ENCODE results near the gene MS4A7.

MS4A7 gene

DNA sequence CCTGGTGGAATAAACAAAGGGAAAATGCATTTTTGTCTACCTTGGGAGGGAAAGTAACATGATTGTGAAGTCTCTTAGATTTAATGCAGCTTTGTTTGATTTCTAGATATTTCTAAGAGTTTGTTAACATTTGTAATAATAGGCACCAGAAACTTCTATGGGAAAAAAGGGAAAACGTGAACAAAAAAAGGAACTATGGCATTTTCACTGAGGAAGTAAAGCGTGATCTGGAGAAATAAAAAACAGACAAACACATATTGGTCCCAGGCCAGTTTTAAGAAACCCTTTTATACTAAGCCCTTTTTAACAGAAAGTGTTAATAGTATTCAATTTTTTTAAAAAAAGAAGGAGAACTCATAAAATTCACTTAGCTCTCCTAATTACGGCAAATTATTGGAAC lies 6.9 kb upstream of the MS4A7 start:
- no peak for DNase-seq (ENCODE audit: low read depth)

DNA sequence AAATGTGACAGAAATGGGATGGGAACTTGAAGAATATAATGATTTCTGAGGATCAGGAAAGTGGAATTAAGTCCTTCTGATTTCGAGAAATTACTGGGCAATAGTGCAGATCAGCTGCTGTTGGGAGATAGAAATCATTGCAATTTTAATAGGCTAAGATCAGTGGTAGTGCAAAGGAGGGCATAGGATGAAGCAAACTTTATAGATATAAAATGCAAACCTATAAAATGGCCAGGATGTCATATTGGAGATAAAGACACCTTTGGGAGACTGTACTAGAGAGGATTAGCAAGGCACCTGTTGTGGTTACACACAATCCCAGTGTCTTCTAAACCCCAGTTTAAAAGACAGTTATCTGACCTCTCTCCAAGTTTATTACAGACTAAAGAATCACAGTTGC lies 6.5 kb upstream of the MS4A7 start:
- DNase-seq (ENCODE audit: low read depth) = no peak

DNA sequence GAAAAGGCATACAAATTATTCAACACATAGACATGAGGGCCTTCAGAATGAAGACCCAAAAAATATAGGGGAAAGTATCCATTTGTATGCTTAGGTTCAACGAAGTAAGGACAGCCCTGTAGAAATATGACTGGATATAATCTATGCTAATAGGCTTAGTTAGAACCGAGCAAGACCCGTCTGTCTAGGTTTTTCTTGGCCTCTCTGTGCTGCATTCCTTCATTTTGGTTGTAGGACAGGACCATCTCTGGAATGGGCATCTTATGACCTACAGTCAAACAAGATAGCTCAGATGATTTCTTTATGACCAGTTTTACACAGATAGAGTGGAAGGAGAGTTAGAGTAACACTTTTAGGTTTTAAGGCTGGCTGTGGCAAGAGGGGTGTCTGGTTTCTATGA lies 5.6 kb upstream of the MS4A7 start:
- no peak for DNase-seq (ENCODE audit: low read depth)

DNA sequence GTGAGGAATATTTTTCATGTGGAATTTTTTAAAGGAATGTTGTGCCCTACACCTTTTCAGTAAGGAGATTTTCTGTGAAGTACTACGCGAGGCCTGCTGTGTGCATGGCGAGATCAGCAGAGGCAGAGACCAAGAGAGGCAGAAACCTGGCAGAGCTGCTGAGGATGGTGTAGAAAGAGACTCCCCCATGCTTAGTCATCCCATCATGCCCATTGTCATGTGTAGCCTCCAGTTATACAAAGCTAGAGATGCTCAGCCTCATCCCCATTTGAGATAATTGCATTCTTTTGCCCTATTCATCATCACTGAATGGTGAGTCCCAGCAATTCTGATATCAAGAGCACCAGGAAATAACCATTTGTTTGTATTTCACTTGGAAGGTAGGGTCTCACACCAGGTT lies 3.0 kb upstream of the MS4A7 start:
- no peak for DNase-seq (ENCODE audit: low read depth)

DNA sequence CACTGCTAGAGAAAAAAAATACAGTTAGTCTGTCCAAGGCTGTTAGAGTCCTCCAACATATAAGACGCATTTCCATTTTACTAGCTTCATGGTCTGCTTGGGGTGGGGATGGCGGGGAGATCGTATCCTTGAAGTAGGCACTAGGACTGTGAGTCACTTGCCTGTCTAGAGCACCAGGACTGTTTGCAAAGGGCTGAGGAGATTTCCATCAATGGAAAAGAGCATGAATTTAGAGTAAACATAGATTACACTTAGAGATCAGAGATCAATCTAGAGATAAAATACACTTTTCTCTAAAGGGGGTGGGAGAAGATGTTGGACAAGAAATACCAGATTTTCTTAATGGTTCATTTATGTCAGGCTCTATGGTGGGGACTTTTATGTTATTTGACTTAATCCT lies 1.7 kb upstream of the MS4A7 start:
- DNase-seq (ENCODE audit: low read depth) = no peak

DNA sequence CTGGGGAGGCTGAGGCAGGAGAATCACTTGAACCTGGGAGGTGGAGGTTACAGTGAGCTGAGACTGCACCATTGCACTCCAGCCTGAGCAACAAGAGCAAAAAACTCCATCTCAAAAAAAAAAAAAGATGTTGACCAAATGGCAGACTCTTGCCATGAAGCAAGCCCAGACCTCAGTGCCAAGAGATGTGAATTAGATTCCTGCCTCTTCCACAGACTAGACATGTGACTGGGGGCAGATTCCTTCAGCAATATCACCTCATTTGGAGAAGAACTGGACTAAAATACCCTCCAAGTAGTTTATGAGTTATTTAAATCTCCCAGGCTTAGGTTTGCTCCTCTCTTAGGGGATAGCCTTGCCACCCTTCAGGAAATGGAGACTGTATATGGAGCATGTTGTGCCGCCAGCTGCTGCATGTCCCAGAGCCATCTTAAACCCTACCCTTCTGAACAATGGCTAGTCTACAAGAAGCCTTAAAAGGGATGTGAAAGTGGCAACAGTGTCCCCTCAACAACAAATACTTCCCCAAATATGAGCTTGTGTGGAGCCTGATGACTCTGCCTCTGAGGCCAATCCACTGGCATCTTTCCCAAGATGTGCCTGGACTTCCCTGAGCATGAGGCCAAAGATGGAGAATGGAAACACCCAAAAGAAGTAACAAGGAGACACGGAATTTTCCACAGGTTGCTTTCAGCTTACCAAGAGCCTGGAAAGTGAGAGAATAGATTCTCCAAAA lies 763 bp upstream of the MS4A7 start:
- DNase-seq (ENCODE audit: low read depth) = no peak

DNA sequence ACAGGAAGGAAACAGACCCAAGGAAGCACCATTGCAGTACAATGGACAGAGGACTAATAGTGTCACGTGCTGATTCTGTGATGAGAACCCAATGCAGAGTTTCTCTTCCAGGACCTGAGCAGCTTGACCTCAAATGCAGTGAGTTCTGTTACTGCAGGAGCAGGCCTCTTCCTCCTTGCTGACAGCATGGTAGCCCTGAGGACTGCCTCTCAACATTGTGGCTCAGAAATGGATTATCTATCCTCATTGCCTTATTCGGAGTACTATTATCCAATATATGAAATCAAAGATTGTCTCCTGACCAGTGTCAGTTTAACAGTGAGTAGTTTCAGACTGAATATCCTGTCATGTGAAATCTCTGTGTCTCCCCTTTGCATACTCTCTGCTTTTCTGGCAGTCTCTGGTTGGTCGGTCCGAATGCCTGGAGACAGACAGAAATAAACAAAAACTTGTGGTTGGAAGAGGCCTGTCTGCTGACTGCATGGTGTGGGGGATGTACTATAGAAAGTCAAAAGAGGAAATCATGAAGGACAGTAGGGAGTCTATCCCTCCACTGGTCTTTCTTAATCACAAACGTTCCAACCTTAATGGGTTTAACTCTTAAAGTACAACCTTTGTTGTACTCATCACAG lies 11.1 kb downstream of the MS4A7 start:
- DNase-seq (ENCODE audit: low read depth) = no peak

DNA sequence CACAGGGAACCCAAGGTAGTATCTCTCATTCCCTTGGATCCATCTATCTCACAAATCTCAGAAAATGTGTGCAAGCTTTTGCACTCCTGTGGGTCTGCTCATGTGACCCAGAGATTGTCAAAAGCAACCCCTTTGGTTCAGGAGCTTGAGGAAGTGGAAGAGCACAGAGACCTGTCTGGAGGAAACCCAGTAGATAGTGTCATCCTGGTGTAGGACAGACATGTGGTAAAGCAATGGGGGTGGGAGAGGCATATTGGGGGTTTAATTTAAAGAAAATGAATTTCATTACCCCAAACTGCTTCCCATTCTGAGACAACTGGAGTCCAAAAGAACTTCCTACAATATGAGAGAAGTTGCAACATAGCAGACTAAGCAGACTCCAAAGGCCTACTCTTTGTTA lies 12.1 kb downstream of the MS4A7 start:
- DNase-seq (ENCODE audit: low read depth) = no peak

DNA sequence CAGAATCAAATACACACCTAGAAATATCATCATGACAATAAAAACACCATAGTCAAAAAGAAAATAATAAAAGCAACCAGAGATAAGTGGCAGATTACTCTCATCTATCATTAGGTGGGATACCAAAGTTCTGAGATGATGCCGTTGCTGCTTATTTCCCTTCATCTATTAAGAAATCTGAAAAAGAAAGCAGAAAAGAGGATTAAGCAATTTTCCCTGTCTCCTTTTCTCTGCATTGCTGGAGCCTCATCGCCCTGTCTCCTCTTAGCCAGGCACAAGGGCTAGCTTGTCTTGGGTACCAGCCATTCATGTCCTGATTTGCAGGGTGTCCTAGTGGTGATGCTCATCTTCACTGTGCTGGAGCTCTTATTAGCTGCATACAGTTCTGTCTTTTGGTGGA lies 14.0 kb downstream of the MS4A7 start:
- DNase-seq (ENCODE audit: low read depth) = no peak

DNA sequence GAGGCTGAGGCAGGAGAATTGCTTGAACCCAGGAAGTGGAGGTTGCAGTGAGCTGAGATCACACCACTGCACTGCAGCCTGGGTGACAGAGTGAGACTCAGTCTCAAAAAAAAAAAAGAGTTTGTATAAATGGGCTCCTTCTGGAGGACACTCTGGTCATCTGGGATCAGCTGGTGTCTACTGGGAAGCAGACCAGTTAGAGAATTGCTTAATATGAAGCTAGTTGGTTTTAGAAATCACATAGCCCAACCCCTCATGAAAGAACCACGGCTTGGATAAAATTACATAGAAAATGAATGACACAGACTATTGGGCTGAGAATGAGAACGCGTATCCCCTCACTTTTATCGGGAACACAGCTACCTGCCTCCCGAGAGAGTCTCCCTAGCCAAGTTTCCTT lies 14.7 kb downstream of the MS4A7 start:
- no peak for DNase-seq (ENCODE audit: low read depth)

DNA sequence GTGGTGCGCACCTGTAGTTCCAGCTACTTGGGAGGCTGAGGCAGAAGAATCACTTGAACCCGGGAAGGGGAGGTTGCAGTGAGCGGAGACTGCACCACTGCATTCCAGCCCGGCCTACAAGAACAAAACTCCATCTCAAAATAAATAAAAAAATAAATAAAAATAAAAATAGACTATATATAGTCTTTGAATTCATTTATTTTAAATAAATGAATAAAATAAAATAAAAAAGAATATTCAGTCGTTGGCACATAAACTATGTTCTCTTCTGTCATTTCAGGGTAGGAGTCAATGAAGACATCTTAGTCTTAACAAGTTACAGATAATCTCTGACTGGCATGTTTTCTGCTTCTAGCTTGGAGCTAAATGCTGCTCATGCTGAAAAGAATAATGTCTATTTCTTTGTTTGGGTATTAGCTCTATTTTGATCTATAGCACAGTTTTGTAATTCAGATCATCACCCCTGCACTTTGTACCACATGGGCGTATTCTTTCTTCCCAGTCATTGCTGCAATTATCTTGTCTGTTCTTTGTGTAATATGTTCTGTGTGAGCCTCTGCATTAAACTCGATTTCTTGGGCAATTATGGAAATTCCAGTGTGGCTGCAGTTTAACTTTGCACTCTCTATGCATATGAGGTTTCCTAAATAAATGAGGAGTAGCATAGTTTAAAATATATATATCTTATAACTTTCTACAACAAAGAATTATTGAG lies 16.5 kb downstream of the MS4A7 start:
- DNase-seq (ENCODE audit: low read depth) = no peak

DNA sequence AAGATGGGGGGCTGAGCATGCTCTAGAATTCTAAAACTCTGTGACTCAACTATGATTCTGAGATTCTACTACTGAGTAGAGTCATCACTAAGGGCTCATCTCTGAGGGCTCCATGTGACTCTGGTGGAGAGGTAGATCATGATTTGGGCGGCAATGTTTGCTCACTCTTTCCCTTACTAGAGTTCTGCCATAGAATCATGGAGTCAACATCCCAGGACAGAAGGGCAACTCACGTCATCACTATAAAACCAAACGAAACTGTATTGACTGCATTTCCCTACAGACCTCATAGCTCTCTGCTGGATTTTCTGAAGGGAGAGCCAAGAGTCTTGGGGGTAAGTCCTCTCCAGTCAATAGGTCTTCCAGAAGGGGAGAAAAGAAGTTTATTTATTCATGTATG lies 18.1 kb downstream of the MS4A7 start, which contains the start of gene MS4A14:
Gene MS4A14, plus strand, starts transcription at position 78 of the 400 bp plus-strand sequence. Its CDS starts 120 bp downstream, at position 198.
- DNase-seq (ENCODE audit: low read depth) = no peak

DNA sequence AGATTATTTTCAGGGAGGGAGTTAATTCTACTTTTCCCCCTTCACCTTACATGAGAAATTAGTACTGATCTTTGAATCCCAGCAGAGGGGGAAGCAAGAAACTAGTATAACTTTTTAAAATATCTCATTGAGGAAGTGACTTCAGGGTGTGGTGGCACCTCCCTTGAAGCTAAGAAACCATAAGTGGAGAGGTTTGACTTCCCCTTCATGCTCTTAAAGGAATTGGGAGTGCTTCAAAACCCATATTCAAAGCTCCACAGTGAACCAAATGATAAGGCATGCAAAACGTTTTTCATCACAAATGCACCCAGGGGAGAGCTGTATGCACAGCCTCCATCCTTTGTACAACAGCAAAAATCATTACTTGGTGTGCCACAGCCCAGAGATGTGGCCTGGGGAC lies 18.5 kb downstream of the MS4A7 start:
- DNase-seq (ENCODE audit: low read depth) = no peak

DNA sequence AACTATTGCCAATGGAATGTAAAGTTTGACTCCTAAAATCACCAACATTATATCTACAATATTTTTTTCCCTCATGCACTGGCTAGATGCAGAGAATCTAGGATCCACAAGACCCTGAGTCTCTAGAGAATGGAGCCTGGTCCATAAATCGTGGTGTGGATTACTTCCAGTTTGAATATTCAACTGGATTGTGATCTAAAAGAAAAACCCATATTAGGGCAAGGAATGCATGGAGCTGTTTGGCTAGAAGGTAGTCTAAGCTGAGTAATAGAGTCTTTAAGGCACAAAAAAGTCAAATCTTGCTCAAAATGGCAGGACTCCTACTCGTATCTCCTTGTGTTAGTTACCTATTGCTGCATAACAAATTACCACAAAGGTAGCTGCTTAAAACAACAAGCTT lies 41.7 kb downstream of the MS4A7 start:
- DNase-seq (ENCODE audit: low read depth) = no peak

DNA sequence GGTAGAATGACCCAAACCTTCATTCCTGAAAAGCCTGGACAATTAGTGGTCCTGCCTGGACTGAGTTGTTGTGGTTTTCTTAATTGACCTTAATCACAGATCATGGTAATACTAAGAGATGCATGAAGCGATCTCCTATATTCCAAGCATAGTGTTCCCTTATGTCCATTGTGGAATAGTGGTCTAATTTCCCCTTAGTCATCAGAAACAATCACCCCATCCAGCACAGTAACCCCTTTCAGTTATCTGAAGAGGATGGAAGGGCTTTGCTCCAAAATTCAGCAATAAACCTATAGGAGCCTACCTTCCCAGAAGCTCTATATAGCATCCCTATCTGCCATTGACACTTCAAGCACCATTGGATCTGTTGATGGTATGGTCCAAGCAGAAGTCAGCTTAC lies 44.3 kb downstream of the MS4A7 start:
- no peak for DNase-seq (ENCODE audit: low read depth)

DNA sequence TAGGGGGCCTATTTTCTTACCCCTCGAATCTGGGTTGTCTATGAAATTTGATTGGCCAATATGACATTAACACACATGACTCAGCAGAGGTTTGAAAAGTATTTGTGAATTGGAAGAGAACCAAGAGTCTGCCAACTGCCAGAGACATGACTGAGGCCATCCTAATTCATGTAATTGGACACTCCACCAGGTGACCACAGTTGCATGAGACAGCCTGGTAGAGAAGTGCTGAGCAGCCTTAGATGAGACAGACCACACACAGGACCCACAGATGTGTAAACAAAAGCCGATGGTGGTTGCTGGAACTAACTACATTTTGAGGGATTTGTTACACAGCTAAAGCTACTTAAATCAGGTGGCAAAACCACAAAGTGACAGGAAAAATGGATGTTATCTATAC lies 50.2 kb downstream of the MS4A7 start:
- no peak for DNase-seq (ENCODE audit: low read depth)

DNA sequence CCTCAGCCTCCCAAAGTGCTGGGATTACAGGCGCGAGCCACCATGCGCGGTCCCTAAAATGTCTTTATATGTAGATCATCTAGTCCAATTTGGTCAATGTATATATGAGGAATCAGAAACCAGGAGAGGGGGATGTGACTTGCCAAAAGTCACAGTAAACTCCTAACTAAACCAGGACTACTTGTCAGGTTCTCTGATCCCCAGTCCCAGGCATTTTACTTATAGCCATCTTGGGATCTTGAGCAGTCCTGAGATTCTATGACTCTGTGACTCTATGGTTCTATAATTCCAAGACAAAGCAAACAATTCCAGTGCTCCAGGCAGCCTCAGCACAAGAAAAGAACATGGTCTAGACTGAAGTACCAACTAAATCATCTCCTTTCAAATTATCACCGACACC lies 50.9 kb downstream of the MS4A7 start, which contains the start of gene MS4A5:
Gene MS4A5, plus strand, starts transcription at position 301 of the 400 bp plus-strand sequence. CDS start 103 bp downstream, outside the sequence.
- no peak for DNase-seq (ENCODE audit: low read depth)

DNA sequence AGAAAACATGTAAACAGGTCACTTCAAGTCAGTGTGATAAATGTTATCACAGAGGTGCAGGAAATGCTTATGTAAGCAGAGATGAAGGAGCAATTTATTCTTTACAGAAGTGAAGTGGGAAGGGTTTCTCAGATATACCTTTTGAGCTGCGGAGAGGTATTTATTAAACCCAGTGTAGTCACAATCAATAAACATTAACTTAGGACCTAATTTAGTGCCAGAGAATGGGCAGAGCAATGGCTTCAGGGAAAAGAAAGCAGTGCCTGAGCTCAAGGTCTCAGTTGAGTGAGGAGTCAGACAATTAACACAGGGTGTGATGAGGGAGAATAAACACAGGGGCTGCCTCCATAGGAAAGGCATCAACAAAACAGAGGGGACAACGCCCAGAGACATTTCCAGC lies 52.9 kb downstream of the MS4A7 start:
- no peak for DNase-seq (ENCODE audit: low read depth)

DNA sequence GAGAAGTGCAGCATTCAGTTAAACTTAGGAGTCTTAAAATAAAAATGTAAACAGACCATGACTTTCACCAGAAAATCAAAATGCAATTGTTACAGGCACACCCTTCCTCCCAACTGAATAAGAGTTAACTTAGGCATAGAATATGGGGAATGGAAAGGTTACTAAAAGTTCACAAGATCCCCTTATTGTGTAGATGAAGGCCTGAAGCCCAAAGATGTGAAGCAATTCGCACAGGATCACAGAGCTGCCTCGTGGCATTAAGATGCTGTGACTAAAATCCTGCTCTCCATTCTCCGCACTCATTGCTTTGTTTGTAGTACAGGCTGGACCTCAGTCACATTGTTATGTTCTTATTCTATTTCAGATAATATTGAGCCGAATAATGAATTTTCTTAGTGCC lies 55.1 kb downstream of the MS4A7 start:
- DNase-seq (ENCODE audit: low read depth) = no peak
